Measurements from ENCODE around the gene PTPN22.
A peak's percentile ranks its signal among the peaks of the same experiment; 100 is the strongest.

Gene PTPN22

GRCh38 chr1:113899111-113899510, 27.6 kb upstream of the PTPN22 start:
- no peak for TF ChIP-seq CTCF (IDR thresholded peaks at IDR 0.05; ENCODE audit: low read depth, low read length)
- no peak overlapping the region for H3K4me3 ChIP-seq (replicated peaks in 1 of 2; ENCODE audit: low read depth in 2 of 2, low read length in 2 of 2)
- peak; percentile 22 to 27 for DNase-seq (ENCODE audit: low read depth in 2 of 2)

- H3K4me3 ChIP-seq (replicated peaks in 1 of 2; ENCODE audit: low read depth in 2 of 2, low read length in 2 of 2), result no peak overlapping the region
- TF ChIP-seq CTCF (IDR thresholded peaks at IDR 0.05; ENCODE audit: low read depth, low read length), result no peak
- no peak for DNase-seq (ENCODE audit: low read depth in 2 of 2)
Observed at GRCh38 chr1:113898241-113898814, 26.8 kb upstream of the PTPN22 start.

- DNase-seq (ENCODE audit: low read depth in 2 of 2), result no peak
- TF ChIP-seq CTCF (IDR thresholded peaks at IDR 0.05; ENCODE audit: low read depth, low read length), result no peak
- H3K4me3 ChIP-seq (replicated peaks in 1 of 2; ENCODE audit: low read depth in 2 of 2, low read length in 2 of 2), result no peak overlapping the region
Observed at GRCh38 chr1:113895961-113896360, 24.4 kb upstream of the PTPN22 start.

GRCh38 chr1:113895098-113895497, 23.6 kb upstream of the PTPN22 start:
- no peak for DNase-seq (ENCODE audit: low read depth in 2 of 2)
- no peak for TF ChIP-seq CTCF (IDR thresholded peaks at IDR 0.05; ENCODE audit: low read depth, low read length)
- H3K4me3 ChIP-seq (replicated peaks in 1 of 2; ENCODE audit: low read depth in 2 of 2, low read length in 2 of 2), result no peak overlapping the region

GRCh38 chr1:113893267-113893666, 21.8 kb upstream of the PTPN22 start:
- no peak for DNase-seq (ENCODE audit: low read depth in 2 of 2)
- TF ChIP-seq CTCF (IDR thresholded peaks at IDR 0.05; ENCODE audit: low read depth, low read length), result no peak
- no peak overlapping the region for H3K4me3 ChIP-seq (replicated peaks in 1 of 2; ENCODE audit: low read depth in 2 of 2, low read length in 2 of 2)

GRCh38 chr1:113891631-113892220, 20.2 kb upstream of the PTPN22 start:
- TF ChIP-seq CTCF (IDR thresholded peaks at IDR 0.05; ENCODE audit: low read depth, low read length), result no peak
- DNase-seq (ENCODE audit: low read depth in 2 of 2), result no peak
- H3K4me3 ChIP-seq (replicated peaks in 1 of 2; ENCODE audit: low read depth in 2 of 2, low read length in 2 of 2), result no peak overlapping the region

GRCh38 chr1:113890816-113891215, 19.3 kb upstream of the PTPN22 start:
- TF ChIP-seq CTCF (IDR thresholded peaks at IDR 0.05; ENCODE audit: low read depth, low read length), result no peak
- no peak for DNase-seq (ENCODE audit: low read depth in 2 of 2)
- H3K4me3 ChIP-seq (replicated peaks in 1 of 2; ENCODE audit: low read depth in 2 of 2, low read length in 2 of 2), result no peak overlapping the region
